ENCODE results near the gene CD83.

Gene CD83

DNA sequence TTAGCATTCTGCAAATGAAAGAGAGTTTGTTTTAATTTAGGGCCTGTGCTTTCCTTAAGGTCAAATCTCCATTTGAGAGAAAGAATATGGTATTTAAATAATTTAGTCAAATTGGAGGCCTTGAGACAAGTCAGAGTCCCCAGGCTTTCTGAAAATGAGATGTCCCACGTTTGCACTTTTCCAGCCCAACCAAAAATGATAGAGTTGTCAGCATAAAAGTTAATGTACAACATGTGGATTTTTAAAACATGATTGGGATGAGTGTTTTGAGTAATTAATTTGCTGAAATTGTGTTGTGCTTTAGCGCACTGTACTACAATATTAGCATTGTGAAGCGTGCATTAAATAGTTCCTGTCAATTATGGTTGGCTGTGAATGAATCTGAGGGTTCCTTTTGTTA lies 10.0 kb downstream of the CD83 start:
- DNase-seq = no peak

- no peak for DNase-seq
These were observed 10.4 kb downstream of the CD83 start for GRCh38 chr6:14128012-14128411.

GRCh38 chr6:14128746-14129145 lies 11.2 kb downstream of the CD83 start:
- DNase-seq = no peak

GRCh38 chr6:14129575-14129974 lies 12.0 kb downstream of the CD83 start:
- peak; percentile 76 for DNase-seq

GRCh38 chr6:14130435-14131075 lies 13.0 kb downstream of the CD83 start:
- no peak for DNase-seq

GRCh38 chr6:14131579-14131978 lies 14.0 kb downstream of the CD83 start:
- no peak for DNase-seq

- DNase-seq = no peak
These were observed 14.8 kb downstream of the CD83 start for GRCh38 chr6:14132244-14132920.

DNA sequence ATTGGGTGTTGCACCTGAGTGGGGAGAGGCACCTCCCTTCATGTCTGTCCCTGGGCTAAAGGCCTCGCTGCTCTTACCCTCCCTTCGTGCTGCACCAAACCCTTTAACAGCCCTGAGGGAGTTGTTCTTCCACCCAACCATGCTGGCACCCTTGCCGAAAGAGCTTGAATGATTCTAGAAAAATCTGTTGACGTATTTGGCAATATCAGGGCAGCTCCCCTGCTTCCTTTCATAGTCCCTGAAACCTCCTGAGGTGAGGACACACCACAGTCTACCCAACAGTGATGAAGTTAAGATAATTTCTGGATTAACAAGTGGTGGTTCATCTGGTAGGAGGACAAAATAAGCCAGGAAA lies 15.3 kb downstream of the CD83 start:
- no peak for DNase-seq

DNA sequence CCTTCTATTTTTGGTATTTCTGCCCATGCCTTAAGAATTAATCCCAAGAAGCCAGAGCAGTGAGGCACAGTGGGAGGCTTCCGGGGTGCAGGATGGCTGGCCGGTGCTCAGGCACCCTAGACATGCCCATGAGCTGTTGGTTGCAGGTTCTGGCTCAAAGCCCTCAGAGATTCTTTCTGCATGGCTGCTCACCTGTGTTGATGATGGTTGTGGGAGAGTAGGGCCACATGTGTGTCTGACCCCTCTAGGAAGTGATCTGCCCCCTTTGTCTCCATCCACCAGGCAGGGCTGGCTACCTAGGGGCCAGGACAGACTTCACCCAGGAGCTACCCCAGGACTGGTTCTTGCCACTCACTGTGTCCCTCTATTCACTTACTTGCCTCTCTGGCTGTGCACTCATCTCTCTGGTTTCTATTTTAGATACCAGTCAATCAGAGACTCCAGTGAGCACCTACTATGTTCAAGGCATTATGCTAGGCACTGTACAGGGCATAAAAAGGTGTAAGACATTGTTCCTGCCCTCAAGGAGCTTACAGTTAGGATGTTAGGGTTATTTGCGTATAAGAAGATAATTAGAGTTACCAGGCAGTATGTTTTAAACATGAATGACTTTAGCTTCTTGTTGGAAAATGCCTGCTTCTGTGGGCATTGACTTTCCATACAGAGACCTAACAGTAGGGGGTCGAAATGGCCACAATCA lies 16.8 kb downstream of the CD83 start:
- no peak for DNase-seq

GRCh38 chr6:14135893-14136539 lies 18.4 kb downstream of the CD83 start:
- peak; percentile 35 for DNase-seq

GRCh38 chr6:14138701-14139215 lies 21.2 kb downstream of the CD83 start:
- DNase-seq = no peak

GRCh38 chr6:14141351-14142062 lies 23.9 kb downstream of the CD83 start:
- no peak for DNase-seq

DNA sequence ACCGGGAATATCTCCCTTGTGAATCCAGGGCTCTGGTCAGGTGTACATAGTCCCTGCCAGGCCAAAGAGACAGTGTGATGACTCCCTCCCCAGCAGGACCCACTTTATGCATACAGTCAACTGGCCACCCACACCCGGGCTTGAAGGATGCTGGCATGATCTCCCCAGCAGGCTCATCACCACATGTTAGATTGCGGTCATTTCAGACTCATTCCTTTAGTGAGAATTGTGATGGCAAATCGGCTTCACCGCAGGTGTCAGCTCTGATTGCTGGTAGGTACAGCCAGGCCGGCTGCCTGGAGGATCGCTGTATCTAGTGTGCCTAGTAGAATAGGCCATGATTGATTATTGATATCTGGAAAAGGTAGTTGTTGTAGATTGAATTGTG lies 24.5 kb downstream of the CD83 start:
- no peak for DNase-seq

- no peak for DNase-seq
These were observed 25.1 kb downstream of the CD83 start for GRCh38 chr6:14142511-14143223.

GRCh38 chr6:14143305-14143704 lies 25.7 kb downstream of the CD83 start:
- no peak for DNase-seq

DNA sequence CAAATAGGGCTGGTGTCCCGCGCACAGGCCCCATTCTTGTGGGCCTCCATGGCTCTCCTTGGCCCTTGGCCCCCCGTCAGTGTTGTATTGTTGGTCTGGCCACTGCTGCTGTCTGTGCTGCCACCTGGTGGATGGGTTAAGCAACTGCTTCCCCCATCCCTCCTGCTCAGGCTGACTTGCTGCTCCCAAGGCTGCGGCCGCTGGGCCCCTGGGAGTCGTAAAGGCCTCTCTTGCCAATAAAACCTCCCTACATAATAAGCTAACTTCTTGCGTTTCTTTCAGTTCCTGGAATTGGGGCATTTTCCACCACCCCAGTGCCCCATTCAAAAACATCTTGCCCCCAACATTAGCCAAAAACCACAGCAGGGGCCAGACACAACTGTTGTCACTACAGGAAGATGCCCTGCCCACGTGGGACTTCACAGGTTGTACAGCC lies 27.1 kb downstream of the CD83 start:
- DNase-seq = peak; percentile 81

DNA sequence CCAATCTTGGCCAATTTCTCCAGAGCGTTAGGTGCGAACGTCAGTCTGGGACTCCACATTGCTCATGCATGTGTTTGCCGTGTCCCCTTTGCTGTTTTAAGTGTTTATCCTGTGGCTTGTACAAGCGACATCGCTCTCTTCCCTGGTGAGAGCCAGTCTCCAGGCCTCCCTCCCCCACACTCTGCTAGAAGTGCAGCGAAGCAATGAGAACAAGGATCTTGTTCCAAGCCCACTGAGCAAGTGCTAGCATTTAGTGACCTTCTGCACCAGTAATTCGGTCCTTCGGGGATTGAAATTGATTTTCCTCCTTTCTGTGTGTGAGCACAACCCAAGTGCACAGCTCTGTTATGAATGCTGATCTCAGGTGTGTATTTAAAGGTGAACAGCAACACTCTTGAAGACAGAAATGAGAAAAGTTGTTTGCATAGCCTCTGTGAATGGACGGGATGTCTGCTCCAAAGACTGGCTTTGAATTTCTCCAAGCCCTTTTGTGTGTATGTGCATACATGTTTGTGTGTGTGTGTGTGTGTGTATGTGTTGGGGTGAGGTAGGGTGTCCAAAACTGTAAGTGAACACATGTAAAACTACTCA lies 29.0 kb downstream of the CD83 start:
- no peak for DNase-seq

DNA sequence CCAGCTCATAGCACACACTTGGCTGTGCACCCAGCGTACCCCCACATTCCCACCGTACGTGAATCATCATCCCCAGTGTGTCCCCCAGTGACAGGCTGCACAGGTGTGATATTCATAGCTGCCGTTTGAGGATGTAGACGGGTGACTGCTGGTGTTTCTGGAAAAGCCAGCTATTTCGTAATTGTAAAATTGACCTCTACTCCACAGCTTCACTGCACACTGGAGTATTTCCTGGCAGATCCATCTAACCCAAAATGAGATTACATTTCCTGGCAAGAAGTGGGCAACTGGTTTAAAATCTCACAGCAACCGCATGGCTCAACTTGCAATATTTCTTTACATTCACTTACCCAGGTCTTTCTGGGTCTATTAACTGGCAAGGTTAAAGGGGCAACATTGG lies 30.3 kb downstream of the CD83 start:
- DNase-seq = no peak

DNA sequence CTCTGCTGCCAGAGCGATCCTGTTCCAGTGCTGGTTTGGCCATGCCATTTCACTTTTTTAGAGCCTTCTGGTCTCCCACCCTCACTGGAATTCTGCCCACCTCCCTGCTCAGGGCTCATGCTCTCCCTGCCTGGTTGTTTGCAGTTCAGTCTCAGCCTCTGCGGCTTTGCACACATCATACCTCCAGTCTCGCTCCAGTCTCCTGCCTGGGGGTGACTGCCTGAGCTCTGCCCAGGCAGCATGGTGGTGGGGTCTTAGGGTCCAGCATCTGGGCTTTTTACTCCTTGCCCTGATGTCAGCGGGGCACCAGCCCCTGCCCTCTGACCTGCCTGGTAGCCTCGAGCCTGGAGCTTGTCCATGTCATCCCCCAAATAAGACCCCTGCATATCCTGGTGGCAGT lies 30.9 kb downstream of the CD83 start:
- DNase-seq = no peak

- DNase-seq = no peak
These were observed 31.6 kb downstream of the CD83 start for GRCh38 chr6:14149053-14149738.

GRCh38 chr6:14149739-14150130 lies 32.2 kb downstream of the CD83 start:
- no peak for DNase-seq
